ENCODE results near the gene CCSER1.
"Not testable (repeated sequence)": the region's sequence is repeated elsewhere in the genome, so short reads cannot be mapped to it uniquely, and the experiment has no call there.

The CCSER1 gene

GRCh38 chr4:91282217-91282616 lies 1155.0 kb downstream of the CCSER1 start:
- no peak for DNase-seq (ENCODE audit: low read depth in 2 of 2)

GRCh38 chr4:91283726-91284230 lies 1156.6 kb downstream of the CCSER1 start:
- DNase-seq (ENCODE audit: low read depth in 2 of 2) = no peak

GRCh38 chr4:91284480-91284879 lies 1157.3 kb downstream of the CCSER1 start:
- no peak for DNase-seq (ENCODE audit: low read depth in 2 of 2)

- no peak for DNase-seq (ENCODE audit: low read depth in 2 of 2)
These were observed 1158.3 kb downstream of the CCSER1 start for GRCh38 chr4:91285487-91285886.

GRCh38 chr4:91288702-91289311 lies 1161.6 kb downstream of the CCSER1 start:
- DNase-seq (ENCODE audit: low read depth in 2 of 2) = no peak

- DNase-seq (ENCODE audit: low read depth in 2 of 2) = no peak
These were observed 1171.0 kb downstream of the CCSER1 start for GRCh38 chr4:91298156-91298700.

GRCh38 chr4:91298824-91299223 lies 1171.6 kb downstream of the CCSER1 start:
- DNase-seq (ENCODE audit: low read depth in 2 of 2) = no peak

- no peak for DNase-seq (ENCODE audit: low read depth in 2 of 2)
These were observed 1174.9 kb downstream of the CCSER1 start for GRCh38 chr4:91302120-91302519.

- no peak for DNase-seq (ENCODE audit: low read depth in 2 of 2)
These were observed 1177.1 kb downstream of the CCSER1 start for GRCh38 chr4:91304292-91304691.

GRCh38 chr4:91317434-91317833 lies 1190.2 kb downstream of the CCSER1 start:
- DNase-seq (ENCODE audit: low read depth in 2 of 2) = no peak

- no peak for DNase-seq (ENCODE audit: low read depth in 2 of 2)
These were observed 1192.5 kb downstream of the CCSER1 start for GRCh38 chr4:91319556-91320268.

- DNase-seq (ENCODE audit: low read depth in 2 of 2) = no peak
These were observed 1195.8 kb downstream of the CCSER1 start for GRCh38 chr4:91322961-91323360.

- no peak for DNase-seq (ENCODE audit: low read depth in 2 of 2)
These were observed 1198.3 kb downstream of the CCSER1 start for GRCh38 chr4:91325495-91325894.

- DNase-seq (ENCODE audit: low read depth in 2 of 2) = not testable (repeated sequence)
These were observed 1199.0 kb downstream of the CCSER1 start for GRCh38 chr4:91326167-91326566.

GRCh38 chr4:91330555-91331137 lies 1203.5 kb downstream of the CCSER1 start:
- no peak for DNase-seq (ENCODE audit: low read depth in 2 of 2)

GRCh38 chr4:91340822-91341221 lies 1213.6 kb downstream of the CCSER1 start:
- no peak for DNase-seq (ENCODE audit: low read depth in 2 of 2)

GRCh38 chr4:91345632-91346031 lies 1218.4 kb downstream of the CCSER1 start:
- no peak for DNase-seq (ENCODE audit: low read depth in 2 of 2)

- DNase-seq (ENCODE audit: low read depth in 2 of 2) = not testable (repeated sequence)
These were observed 1229.3 kb downstream of the CCSER1 start for GRCh38 chr4:91356496-91356895.

GRCh38 chr4:91358016-91358415 lies 1230.8 kb downstream of the CCSER1 start:
- DNase-seq (ENCODE audit: low read depth in 2 of 2) = not testable (repeated sequence)

GRCh38 chr4:91358621-91359020 lies 1231.4 kb downstream of the CCSER1 start:
- not testable (repeated sequence) for DNase-seq (ENCODE audit: low read depth in 2 of 2)

GRCh38 chr4:91359041-91360031 lies 1232.1 kb downstream of the CCSER1 start:
- no peak for DNase-seq (ENCODE audit: low read depth in 2 of 2)

Measured in stimulated activated CD4-positive, alpha-beta T cell treated with anti-CD3 and anti-CD28 coated beads, Interleukin-4, amount 100 ng/mL, for 48 hours (primary cell).